ENCODE measurements around the gene PROZ. TPM values are rescaled to one million over a fixed set of nuclear protein-coding genes. Genes with fewer than 3 reads are reported as not detected.

The PROZ gene
- total and polyA plus RNA-seq, 2 of the 13 experiments (the other 11 are each of a cell fraction or from before 2014, with no cell fraction given): 5.6 to 22.5 TPM

- TF ChIP-seq SIN3B (IDR thresholded peaks at IDR 0.05; ENCODE audit: low read length) (0 out of 2 replicates have a peak, but pooled peaks have one; percentile 20), ARNT (IDR thresholded peaks at IDR 0.05) (no peak), ZBTB44 (CRISPR knock-in tag; IDR thresholded peaks at IDR 0.05) (no peak), GABPB1 (CRISPR knock-in tag; IDR thresholded peaks at IDR 0.05) (peak; percentile 82), ZEB1 (IDR thresholded peaks at IDR 0.05; ENCODE audit: insufficient replicate concordance, low read depth) (peak; percentile 89), POLR2G (IDR thresholded peaks at IDR 0.05; ENCODE audit: low read depth, low read length) (peak; percentile 74), SALL2 (CRISPR knock-in tag; IDR thresholded peaks at IDR 0.05) (no peak), SMARCC2 (IDR thresholded peaks at IDR 0.05) (no peak), CENPBD1 (CRISPR knock-in tag; IDR thresholded peaks at IDR 0.05; ENCODE audit: borderline replicate concordance, low read depth) (no peak), MIXL1 (CRISPR knock-in tag; IDR thresholded peaks at IDR 0.05) (no peak; the same call in 1 of the 2 replicates), TEAD3 (CRISPR knock-in tag; optimal IDR thresholded peaks at IDR 0.05; ENCODE audit: borderline replicate concordance) (peak; percentile 72), MATR3 (CRISPR knock-in tag; IDR thresholded peaks at IDR 0.05) (no peak), ZNF20 (CRISPR knock-in tag; IDR thresholded peaks at IDR 0.05) (no peak), RORA (CRISPR knock-in tag; IDR thresholded peaks at IDR 0.05) (no peak), HMGA1 (CRISPR knock-in tag; conservative IDR thresholded peaks at IDR 0.05) (no peak), ZBTB10 (CRISPR knock-in tag; IDR thresholded peaks at IDR 0.05; ENCODE audit: borderline replicate concordance) (no peak), DNMT1 (CRISPR knock-in tag; IDR thresholded peaks at IDR 0.05) (no peak), ADNP (CRISPR knock-in tag; IDR thresholded peaks at IDR 0.05) (no peak), ATF5 (CRISPR knock-in tag; IDR thresholded peaks at IDR 0.05; ENCODE audit: low read depth) (no peak), FOXJ3 (CRISPR knock-in tag; IDR thresholded peaks at IDR 0.05; ENCODE audit: borderline replicate concordance) (peak; percentile 94; the same call in 1 of the 2 replicates), ETV6 (CRISPR knock-in tag; conservative IDR thresholded peaks at IDR 0.05) (peak; percentile 66; the same call in 1 of the 2 replicates), IRX3 (CRISPR knock-in tag; IDR thresholded peaks at IDR 0.05; ENCODE audit: borderline replicate concordance, low read depth) (no peak), ZBTB33 (CRISPR knock-in tag; IDR thresholded peaks at IDR 0.05) (peak; percentile 66; the same call in 1 of the 2 replicates)
Observed at GRCh38 chr13:113138792-113139551, 19.5 kb upstream of the PROZ start (continued).

All from HepG2 (cell line).